Thymus (tissue), 11 donors: Measurements from ENCODE around the gene IGFBP2. TPM values are rescaled to one million over a fixed set of nuclear protein-coding genes. Genes with fewer than 3 reads are reported as not detected.
A peak's percentile ranks its signal among the peaks of the same experiment; 100 is the strongest.

Experiments used
- DNase-seq, 9 donors: peaks; one replicate each; pipeline ENCODE4 v3.0.0-alpha.2; 2013; ENCODE audit warnings: low spot score in 9 of 9, low read depth in 6 of 9, missing footprints in 1 of 9
- H3K27ac ChIP-seq, 2 donors: one replicate each; pipeline ENCODE4 v1.5.1; 2013; ENCODE audit warnings: control low read depth in 1 of 2, low read depth in 1 of 2, low read length in 1 of 2, mild to moderate bottlenecking in 1 of 2, moderate library complexity in 1 of 2
- H3K27me3 ChIP-seq, 2 donors: one replicate each; pipeline ENCODE4 v1.5.1; 2013; ENCODE audit warnings: low read length in 1 of 2; ENCODE audit not compliant: control insufficient read depth in 2 of 2, insufficient read depth in 1 of 2
- H3K36me3 ChIP-seq, 2 donors: one replicate each; pipeline ENCODE4 v1.5.1; 2013; ENCODE audit warnings: low read length in 1 of 2, mild to moderate bottlenecking in 1 of 2, moderate library complexity in 1 of 2; ENCODE audit not compliant: control insufficient read depth in 2 of 2, insufficient read depth in 2 of 2
- H3K4me1 ChIP-seq, 2 donors: one replicate each; pipeline ENCODE4 v1.5.1; 2013; ENCODE audit warnings: low read length in 2 of 2; ENCODE audit not compliant: control insufficient read depth in 2 of 2, insufficient read depth in 2 of 2
- H3K4me3 ChIP-seq, 2 donors: one replicate each; pipeline ENCODE4 v1.5.1; 2013; ENCODE audit warnings: low read length in 2 of 2, control low read depth in 1 of 2, mild to moderate bottlenecking in 1 of 2
- H3K9me3 ChIP-seq, 2 donors: one replicate each; pipeline ENCODE4 v1.5.1; 2013; ENCODE audit warnings: low read length in 1 of 2, mild to moderate bottlenecking in 1 of 2; ENCODE audit not compliant: control insufficient read depth in 2 of 2, insufficient read depth in 1 of 2
- WGBS: extraction: QIAGEN DNeasy Blood & Tissue Kit; methylation state at CpG from one replicate; pipeline ENCODE4 v1.1.7; 2013; 5-methylcytosine and 5-hydroxymethylcytosine counted together
- polyA plus RNA-seq: library from polyadenylated mRNA; stranded (reverse); fragments of 200-250 nt; gene quantifications from one replicate; pipeline ENCODE4 v1.2.3, GENCODE V29; 2013
- total RNA-seq: library from RNA; stranded (reverse); fragments of 120-200 nt; gene quantifications from one replicate; pipeline ENCODE4 v1.2.4, GENCODE V29; 2013
- donor health status: healthy.

Gene IGFBP2
- total and polyA plus RNA-seq, 2 donors = 111 to 189 TPM

- H3K27me3 ChIP-seq = no peaks in the 10 kb centered on the region
- no peak for DNase-seq
- H3K4me1 ChIP-seq = peaks cover 8 to 20% of the 10 kb centered on the region in 2 donors
- no peak overlapping the region for H3K4me3 ChIP-seq
- peak overlapping the region; percentile 41 to 58 for H3K27ac ChIP-seq
- 97% methylated on average over 5 of the region's 5 CpGs for WGBS
- H3K36me3 ChIP-seq = peaks cover 4% of the 10 kb centered on the region in 2 donors
- no peaks in the 10 kb centered on the region for H3K9me3 ChIP-seq
These were observed 10.9 kb downstream of the IGFBP2 start for GRCh38 chr2:216643986-216644659.

GRCh38 chr2:216644842-216645635 is 11.8 kb downstream of the IGFBP2 start:
- DNase-seq = no peak
- Histone ChIP-seq H3K4me1 (peaks cover 10 to 27% of the 10 kb centered on the region in 2 donors), H3K36me3 (peaks cover 0 to 4% of the 10 kb centered on the region in 2 donors), H3K4me3 (no peak overlapping the region), H3K27me3 (no peaks in the 10 kb centered on the region), H3K27ac (peak overlapping the region in 1 of 2 donors; percentile 19), H3K9me3 (no peaks in the 10 kb centered on the region)
- WGBS = 86% methylated on average over 4 of the region's 4 CpGs

GRCh38 chr2:216645636-216645950 is 12.4 kb downstream of the IGFBP2 start:
- 96% methylated on average over 3 of the region's 3 CpGs for WGBS
- Histone ChIP-seq H3K4me3 (no peak overlapping the region), H3K27ac (no peak overlapping the region), H3K9me3 (no peaks in the 10 kb centered on the region), H3K4me1 (peaks cover 12 to 33% of the 10 kb centered on the region in 2 donors), H3K27me3 (no peaks in the 10 kb centered on the region), H3K36me3 (peaks cover 0 to 4% of the 10 kb centered on the region in 2 donors)
- no peak for DNase-seq

GRCh38 chr2:216646116-216646515 is 12.9 kb downstream of the IGFBP2 start:
- peaks cover 0 to 4% of the 10 kb centered on the region in 2 donors for H3K36me3 ChIP-seq
- peaks cover 12 to 33% of the 10 kb centered on the region in 2 donors for H3K4me1 ChIP-seq
- no peaks in the 10 kb centered on the region for H3K27me3 ChIP-seq
- H3K4me3 ChIP-seq = no peak overlapping the region
- no peaks in the 10 kb centered on the region for H3K9me3 ChIP-seq
- DNase-seq = no peak
- WGBS = 96% methylated on average over 3 of the region's 3 CpGs
- no peak overlapping the region for H3K27ac ChIP-seq

- Histone ChIP-seq H3K36me3 (peaks cover 0 to 2% of the 10 kb centered on the region in 2 donors), H3K27me3 (no peaks in the 10 kb centered on the region), H3K9me3 (no peaks in the 10 kb centered on the region), H3K4me1 (peaks cover 12 to 33% of the 10 kb centered on the region in 2 donors), H3K4me3 (no peak overlapping the region), H3K27ac (no peak overlapping the region)
- 94% methylated on average over 3 of the region's 3 CpGs for WGBS
- DNase-seq = no peak
These were observed 14.9 kb downstream of the IGFBP2 start for GRCh38 chr2:216648105-216648504.

GRCh38 chr2:216649574-216649973 is 16.4 kb downstream of the IGFBP2 start:
- 94% methylated on average over 5 of the region's 5 CpGs for WGBS
- peak overlapping the region in 1 of 2 donors; percentile 16 for H3K27ac ChIP-seq

GRCh38 chr2:216650626-216651257 is 17.5 kb downstream of the IGFBP2 start:
- no peak overlapping the region for H3K27ac ChIP-seq
- 95% methylated on average over 3 of the region's 3 CpGs for WGBS
- DNase-seq = no peak

More at GRCh38 chr2:216649574-216649973, 16.4 kb downstream of the IGFBP2 start:
- no peak for DNase-seq
- Histone ChIP-seq H3K4me3 (no peak overlapping the region), H3K27me3 (no peaks in the 10 kb centered on the region), H3K9me3 (no peaks in the 10 kb centered on the region), H3K4me1 (peaks cover 12 to 24% of the 10 kb centered on the region in 2 donors), H3K36me3 (peaks cover 0 to 2% of the 10 kb centered on the region in 2 donors)

GRCh38 chr2:216651351-216651881 is 18.2 kb downstream of the IGFBP2 start:
- no peak overlapping the region for H3K27ac ChIP-seq
- no peaks in the 10 kb centered on the region for H3K36me3 ChIP-seq
- no peak for DNase-seq

More at GRCh38 chr2:216650626-216651257, 17.5 kb downstream of the IGFBP2 start:
- Histone ChIP-seq H3K4me3 (no peak overlapping the region), H3K9me3 (no peaks in the 10 kb centered on the region), H3K36me3 (no peaks in the 10 kb centered on the region), H3K27me3 (no peaks in the 10 kb centered on the region), H3K4me1 (peaks cover 4 to 13% of the 10 kb centered on the region in 2 donors)

More at GRCh38 chr2:216651351-216651881, 18.2 kb downstream of the IGFBP2 start:
- Histone ChIP-seq H3K27me3 (no peaks in the 10 kb centered on the region), H3K4me3 (no peak overlapping the region), H3K4me1 (peaks cover 4 to 13% of the 10 kb centered on the region in 2 donors), H3K9me3 (no peaks in the 10 kb centered on the region)
- 98% methylated on average over 6 of the region's 6 CpGs for WGBS
